Loucy (cell line): ENCODE measurements around the gene ACP7.

ENCODE experiments used
- EZH2phosphoT487 ChIP-seq: fragments of 200-600 bp; IDR thresholded peaks from 2 replicates; pipeline ENCODE4 v1.6.1; 2018; ENCODE audit warnings: antibody characterized with exemption, mild to moderate bottlenecking, moderate library complexity, borderline replicate concordance
- TF ChIP-seq, protein P1 (sequence below): fragments of 200-600 bp; sonication (generic); conservative IDR thresholded peaks from 2 replicates; pipeline ENCODE4 v1.5.1; 2014; ENCODE audit warnings: mild to moderate bottlenecking, antibody characterized with exemption, low read length

DNA sequence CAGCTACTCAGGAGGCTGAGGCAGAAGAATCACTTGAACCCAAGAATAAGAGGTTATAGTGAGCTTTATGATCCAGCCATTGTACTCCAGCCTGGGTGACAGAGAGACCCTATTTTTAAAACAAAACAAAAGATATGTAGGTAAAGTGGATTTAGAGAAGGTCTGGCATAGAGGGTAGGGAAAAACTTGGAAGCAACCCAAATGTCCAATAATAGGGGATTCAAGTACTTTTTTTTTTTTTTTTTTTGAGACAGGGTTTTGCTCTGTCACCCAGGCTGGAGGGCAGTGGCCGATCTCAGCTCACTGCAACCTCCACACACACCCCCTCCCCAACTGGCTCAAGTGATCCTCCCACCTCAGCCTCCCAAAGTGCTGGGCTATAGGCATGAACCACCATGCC, 35.7 kb downstream of the ACP7 start:
- TF ChIP-seq, protein P1, sequence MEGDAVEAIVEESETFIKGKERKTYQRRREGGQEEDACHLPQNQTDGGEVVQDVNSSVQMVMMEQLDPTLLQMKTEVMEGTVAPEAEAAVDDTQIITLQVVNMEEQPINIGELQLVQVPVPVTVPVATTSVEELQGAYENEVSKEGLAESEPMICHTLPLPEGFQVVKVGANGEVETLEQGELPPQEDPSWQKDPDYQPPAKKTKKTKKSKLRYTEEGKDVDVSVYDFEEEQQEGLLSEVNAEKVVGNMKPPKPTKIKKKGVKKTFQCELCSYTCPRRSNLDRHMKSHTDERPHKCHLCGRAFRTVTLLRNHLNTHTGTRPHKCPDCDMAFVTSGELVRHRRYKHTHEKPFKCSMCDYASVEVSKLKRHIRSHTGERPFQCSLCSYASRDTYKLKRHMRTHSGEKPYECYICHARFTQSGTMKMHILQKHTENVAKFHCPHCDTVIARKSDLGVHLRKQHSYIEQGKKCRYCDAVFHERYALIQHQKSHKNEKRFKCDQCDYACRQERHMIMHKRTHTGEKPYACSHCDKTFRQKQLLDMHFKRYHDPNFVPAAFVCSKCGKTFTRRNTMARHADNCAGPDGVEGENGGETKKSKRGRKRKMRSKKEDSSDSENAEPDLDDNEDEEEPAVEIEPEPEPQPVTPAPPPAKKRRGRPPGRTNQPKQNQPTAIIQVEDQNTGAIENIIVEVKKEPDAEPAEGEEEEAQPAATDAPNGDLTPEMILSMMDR: no peak
- no peak for TF ChIP-seq EZH2phosphoT487
